ENCODE results near the gene BPI.
"Not testable (repeated sequence)": the region's sequence is repeated elsewhere in the genome, so short reads cannot be mapped to it uniquely, and the experiment has no call there.

Gene BPI

GRCh38 chr20:38339521-38339896 lies 35.6 kb downstream of the BPI start:
- DNase-seq, result not testable (repeated sequence)

GRCh38 chr20:38339997-38340396 lies 36.0 kb downstream of the BPI start:
- DNase-seq, result no peak

- no peak for DNase-seq
Observed at GRCh38 chr20:38340693-38341092, 36.7 kb downstream of the BPI start.

- no peak for DNase-seq
Observed at GRCh38 chr20:38342216-38342615, 38.3 kb downstream of the BPI start.

- DNase-seq, result no peak
Observed at GRCh38 chr20:38342713-38343310, 38.9 kb downstream of the BPI start.

GRCh38 chr20:38343311-38344106 lies 39.6 kb downstream of the BPI start:
- DNase-seq, result no peak

- no peak for DNase-seq
Observed at GRCh38 chr20:38344107-38344701, 40.2 kb downstream of the BPI start.

GRCh38 chr20:38345643-38346042 lies 41.7 kb downstream of the BPI start:
- DNase-seq, result no peak

- no peak for DNase-seq
Observed at GRCh38 chr20:38346247-38346651, 42.3 kb downstream of the BPI start, which contains the start of gene LBP. Gene LBP, plus strand, starts transcription at chr20:38346482. Its CDS starts 35 bp downstream, at chr20:38346517.

GRCh38 chr20:38346741-38347140 lies 42.8 kb downstream of the BPI start:
- DNase-seq, result no peak

- DNase-seq, result no peak
Observed at GRCh38 chr20:38349856-38350255, 45.9 kb downstream of the BPI start.

GRCh38 chr20:38350879-38351775 lies 47.2 kb downstream of the BPI start:
- DNase-seq, result no peak

GRCh38 chr20:38353316-38353715 lies 49.4 kb downstream of the BPI start:
- no peak for DNase-seq

GRCh38 chr20:38354227-38354626 lies 50.3 kb downstream of the BPI start:
- DNase-seq, result no peak

GRCh38 chr20:38355161-38356012 lies 51.4 kb downstream of the BPI start:
- DNase-seq, result no peak

- no peak for DNase-seq
Observed at GRCh38 chr20:38357653-38358207, 53.8 kb downstream of the BPI start.

- DNase-seq, result no peak
Observed at GRCh38 chr20:38358556-38358955, 54.6 kb downstream of the BPI start.

GRCh38 chr20:38363004-38363747 lies 59.2 kb downstream of the BPI start:
- no peak for DNase-seq

GRCh38 chr20:38369389-38369788 lies 65.4 kb downstream of the BPI start:
- no peak for DNase-seq

- DNase-seq, result no peak
Observed at GRCh38 chr20:38372806-38373205, 68.8 kb downstream of the BPI start.
